MM.1S (cell line): ENCODE data around the gene PTGES3.

ENCODE experiments used
- DNase-seq: peaks from one replicate; pipeline ENCODE4 v3.0.0-alpha.2; 2015
- H2AFZ ChIP-seq: fragments of 300-600 bp; sonication (generic); 2 replicates; pipeline ENCODE4 v1.6.0; 2016; ENCODE audit warnings: antibody characterized with exemption, low read length
- H3F3A ChIP-seq: fragments of 300-600 bp; sonication (generic); 2 replicates; pipeline ENCODE4 v1.6.1; 2016; ENCODE audit warnings: mild to moderate bottlenecking, antibody characterized with exemption, low read length, moderate library complexity, mixed read lengths; ENCODE audit not compliant: insufficient read depth
- H3K27ac ChIP-seq: fragments of 300-600 bp; sonication (generic); 2 replicates; pipeline ENCODE4 v1.5.1; 2016; ENCODE audit warnings: mild to moderate bottlenecking, low read length
- H3K27me3 ChIP-seq: fragments of 300-600 bp; sonication (generic); replicated peaks from 2 replicates; pipeline ENCODE4 v1.6.0; 2016; ENCODE audit warnings: low read length; ENCODE audit not compliant: insufficient read depth
- H3K36me3 ChIP-seq: fragments of 300-600 bp; sonication (generic); replicated peaks from 2 replicates; pipeline ENCODE4 v1.6.1; 2016; ENCODE audit warnings: mild to moderate bottlenecking, low read length, mixed read lengths; ENCODE audit not compliant: insufficient read depth
- H3K4me1 ChIP-seq: fragments of 300-600 bp; sonication (generic); 2 replicates; pipeline ENCODE4 v1.6.1; 2016; ENCODE audit warnings: low read length, mixed read lengths
- H3K4me2 ChIP-seq: fragments of 300-600 bp; sonication (generic); 2 replicates; pipeline ENCODE4 v1.6.0; 2016; ENCODE audit warnings: low read depth, low read length
- H3K4me3 ChIP-seq: fragments of 300-600 bp; sonication (generic); 2 replicates; pipeline ENCODE4 v1.5.1; 2016; ENCODE audit warnings: low read length, mixed read lengths
- H3K79me2 ChIP-seq: fragments of 300-600 bp; sonication (generic); 2 replicates; pipeline ENCODE4 v1.6.1; 2016; ENCODE audit warnings: mixed run types, low read length, mixed read lengths
- H3K9ac ChIP-seq: fragments of 300-600 bp; sonication (generic); 2 replicates; pipeline ENCODE4 v1.6.1; 2016; ENCODE audit warnings: low read length, mixed read lengths
- H3K9me2 ChIP-seq: fragments of 300-600 bp; sonication (generic); replicated peaks from 2 replicates; pipeline ENCODE4 v1.6.1; 2016; ENCODE audit warnings: mild to moderate bottlenecking, low read length, mixed read lengths; ENCODE audit not compliant: insufficient read depth
- H3K9me3 ChIP-seq: fragments of 300-600 bp; sonication (generic); replicated peaks from 2 replicates; pipeline ENCODE4 v1.6.1; 2016; ENCODE audit warnings: mild to moderate bottlenecking, low read length, mixed read lengths; ENCODE audit not compliant: insufficient read depth
- H4K20me1 ChIP-seq: fragments of 300-600 bp; sonication (generic); 2 replicates; pipeline ENCODE4 v1.6.1; 2016; ENCODE audit warnings: mild to moderate bottlenecking, low read length, moderate library complexity, mixed read lengths; ENCODE audit not compliant: insufficient read depth
- EZH2 ChIP-seq: fragments of 300-600 bp; sonication (generic); optimal IDR thresholded peaks from 2 replicates; pipeline ENCODE3; 2017; ENCODE audit warnings: low read depth, mild to moderate bottlenecking, antibody characterized with exemption, low read length, mixed read lengths
- EZH2phosphoT487 ChIP-seq: fragments of 300-600 bp; sonication (generic); IDR thresholded peaks from 2 replicates; pipeline ENCODE4 v1.6.1; 2018; ENCODE audit warnings: antibody characterized with exemption, low read length
- TF ChIP-seq, protein P1 (sequence below): fragments of 300-600 bp; sonication (generic); IDR thresholded peaks from 2 replicates; pipeline ENCODE4 v1.5.1; 2016; ENCODE audit warnings: antibody characterized with exemption, low read length, mixed read lengths

The PTGES3 gene

GRCh38 chr12:56721721-56722120, 33.6 kb upstream of the PTGES3 start:
- peaks cover 42% of the 10 kb centered on the region for H4K20me1 ChIP-seq
- H3K9ac ChIP-seq = peak overlapping the region; percentile 96; the same call in 1 of the 2 replicates
- peak overlapping the region; percentile 75 for H3K27ac ChIP-seq

GRCh38 chr12:56721216-56721615, 33.1 kb upstream of the PTGES3 start:
- Histone ChIP-seq H3K27ac (peak overlapping the region; percentile 75; the same call in 1 of the 2 replicates), H3K4me3 (peak overlapping the region; percentile 91; the same call in 1 of the 2 replicates), H3K79me2 (peaks cover 87% of the 10 kb centered on the region), H3K9me3 (no peaks in the 10 kb centered on the region), H2AFZ (no peak overlapping the region), H3K27me3 (no peaks in the 10 kb centered on the region), H3K36me3 (no peaks in the 10 kb centered on the region; the same call in 1 of the 2 replicates), H3K4me1 (peaks cover 64% of the 10 kb centered on the region), H3F3A (peaks cover 77% of the 10 kb centered on the region), H3K4me2 (peak overlapping the region; percentile 62), H4K20me1 (peaks cover 47% of the 10 kb centered on the region), H3K9ac (peak overlapping the region; percentile 96; the same call in 1 of the 2 replicates), H3K9me2 (no peaks in the 10 kb centered on the region)
- DNase-seq = no peak
- no peak for TF ChIP-seq EZH2phosphoT487
- TF ChIP-seq EZH2 = no peak
- TF ChIP-seq, protein P1, sequence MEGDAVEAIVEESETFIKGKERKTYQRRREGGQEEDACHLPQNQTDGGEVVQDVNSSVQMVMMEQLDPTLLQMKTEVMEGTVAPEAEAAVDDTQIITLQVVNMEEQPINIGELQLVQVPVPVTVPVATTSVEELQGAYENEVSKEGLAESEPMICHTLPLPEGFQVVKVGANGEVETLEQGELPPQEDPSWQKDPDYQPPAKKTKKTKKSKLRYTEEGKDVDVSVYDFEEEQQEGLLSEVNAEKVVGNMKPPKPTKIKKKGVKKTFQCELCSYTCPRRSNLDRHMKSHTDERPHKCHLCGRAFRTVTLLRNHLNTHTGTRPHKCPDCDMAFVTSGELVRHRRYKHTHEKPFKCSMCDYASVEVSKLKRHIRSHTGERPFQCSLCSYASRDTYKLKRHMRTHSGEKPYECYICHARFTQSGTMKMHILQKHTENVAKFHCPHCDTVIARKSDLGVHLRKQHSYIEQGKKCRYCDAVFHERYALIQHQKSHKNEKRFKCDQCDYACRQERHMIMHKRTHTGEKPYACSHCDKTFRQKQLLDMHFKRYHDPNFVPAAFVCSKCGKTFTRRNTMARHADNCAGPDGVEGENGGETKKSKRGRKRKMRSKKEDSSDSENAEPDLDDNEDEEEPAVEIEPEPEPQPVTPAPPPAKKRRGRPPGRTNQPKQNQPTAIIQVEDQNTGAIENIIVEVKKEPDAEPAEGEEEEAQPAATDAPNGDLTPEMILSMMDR = no peak

More at GRCh38 chr12:56721721-56722120, 33.6 kb upstream of the PTGES3 start:
- DNase-seq = no peak
- Histone ChIP-seq H3K36me3 (no peaks in the 10 kb centered on the region; the same call in 1 of the 2 replicates), H3K79me2 (peaks cover 84% of the 10 kb centered on the region), H3F3A (peaks cover 72% of the 10 kb centered on the region), H2AFZ (no peak overlapping the region), H3K4me2 (peak overlapping the region; percentile 62), H3K9me3 (no peaks in the 10 kb centered on the region), H3K4me3 (peak overlapping the region; percentile 91), H3K4me1 (peaks cover 59% of the 10 kb centered on the region), H3K27me3 (no peaks in the 10 kb centered on the region), H3K9me2 (no peaks in the 10 kb centered on the region)
- TF ChIP-seq EZH2 = no peak
- TF ChIP-seq, protein P1 = no peak
- TF ChIP-seq EZH2phosphoT487 = no peak

GRCh38 chr12:56720731-56721151, 32.7 kb upstream of the PTGES3 start:
- H3K36me3 ChIP-seq = no peaks in the 10 kb centered on the region; the same call in 1 of the 2 replicates
- peak overlapping the region; percentile 96; the same call in 1 of the 2 replicates for H3K9ac ChIP-seq
- no peak overlapping the region for H2AFZ ChIP-seq
- H4K20me1 ChIP-seq = peaks cover 51% of the 10 kb centered on the region
- peak overlapping the region; percentile 75; the same call in 1 of the 2 replicates for H3K27ac ChIP-seq
- peaks cover 78% of the 10 kb centered on the region for H3F3A ChIP-seq
- H3K27me3 ChIP-seq = no peaks in the 10 kb centered on the region
- TF ChIP-seq EZH2phosphoT487 (no peak), EZH2 (no peak)
- TF ChIP-seq, protein P1 = no peak
- H3K79me2 ChIP-seq = peaks cover 92% of the 10 kb centered on the region
- H3K9me2 ChIP-seq = no peaks in the 10 kb centered on the region
- peaks cover 68% of the 10 kb centered on the region for H3K4me1 ChIP-seq
- no peak for DNase-seq
- H3K4me3 ChIP-seq = no peak overlapping the region; the same call in 1 of the 2 replicates
- no peaks in the 10 kb centered on the region for H3K9me3 ChIP-seq
- H3K4me2 ChIP-seq = peak overlapping the region; percentile 62; the same call in 1 of the 2 replicates
